ENCODE data around the gene AFF2. TPM values are rescaled to one million over a fixed set of nuclear protein-coding genes. Genes with fewer than 3 reads are reported as not detected.

Gene AFF2
- total RNA-seq, 4 donors from 2014 or later, result 0.27 to 0.32 TPM; not detected in 2

DNA sequence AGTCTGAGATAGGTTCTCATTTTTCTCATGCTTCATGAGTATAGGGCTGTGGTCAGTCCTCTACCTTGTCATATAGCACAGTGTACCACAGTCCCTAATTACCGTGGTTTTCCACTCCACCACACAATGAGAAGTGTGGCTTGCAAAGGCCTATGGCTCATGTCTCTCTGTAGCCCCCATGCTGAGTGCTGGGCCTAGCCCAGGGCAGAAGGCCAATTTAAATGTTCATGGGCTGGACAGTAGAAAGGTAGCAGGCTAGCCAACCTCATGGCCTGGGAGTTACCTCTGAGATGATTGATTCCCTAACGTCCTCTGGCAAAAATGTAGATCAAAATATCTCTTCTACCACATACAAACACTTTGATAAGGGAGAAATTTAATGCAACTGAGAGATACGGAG is 222.5 kb downstream of the AFF2 start:
- H3K27ac ChIP-seq, result no peak overlapping the region
- no peaks in the 10 kb centered on the region for H3K9me3 ChIP-seq
- in situ Hi-C loops (cut with MboI; ENCODE audit: low pct_ligation_motif_present in 1 of 4, low pct_unique_long_range_greater_than_20kb in 1 of 4, low sequenced_read_pairs in 3 of 4), result no loop called here
- H3K4me3 ChIP-seq, result no peak overlapping the region
- intact Hi-C loops (cut with DNase I; ENCODE audit: low total_unique reads), result no loop called here
- no peak for DNase-seq
- H3K4me1 ChIP-seq, result no peaks in the 10 kb centered on the region
- no peaks in the 10 kb centered on the region for H3K36me3 ChIP-seq
- WGBS, 2 donors (ENCODE audit: low coverage in 1 of 2), result 58% methylated on average over 3 of the region's 3 CpGs; no CpG with 5 or more reads in 1 of the 2 donors
- no peaks in the 10 kb centered on the region for H3K27me3 ChIP-seq
- no peak for TF ChIP-seq POLR2AphosphoS5 (IDR thresholded peaks at IDR 0.05)
- TF ChIP-seq EP300 (IDR thresholded peaks at IDR 0.05; ENCODE audit: low read depth), result no peak
- TF ChIP-seq POLR2A (IDR thresholded peaks at IDR 0.05), result no peak
- TF ChIP-seq CTCF (IDR thresholded peaks at IDR 0.05), result no peak

- DNase-seq, result no peak
- no peaks in the 10 kb centered on the region for H3K4me1 ChIP-seq
- H3K4me3 ChIP-seq, result no peak overlapping the region
- no peak for TF ChIP-seq CTCF (IDR thresholded peaks at IDR 0.05)
- TF ChIP-seq POLR2AphosphoS5 (IDR thresholded peaks at IDR 0.05), result no peak
- TF ChIP-seq POLR2A (IDR thresholded peaks at IDR 0.05), result no peak
- TF ChIP-seq EP300 (IDR thresholded peaks at IDR 0.05; ENCODE audit: low read depth), result no peak
- intact Hi-C loops (cut with DNase I; ENCODE audit: low total_unique reads), result no loop called here
- no peaks in the 10 kb centered on the region for H3K27me3 ChIP-seq
- in situ Hi-C loops (cut with MboI; ENCODE audit: low pct_ligation_motif_present in 1 of 4, low pct_unique_long_range_greater_than_20kb in 1 of 4, low sequenced_read_pairs in 3 of 4), result no loop called here
- H3K27ac ChIP-seq, result no peak overlapping the region
- WGBS, 2 donors (ENCODE audit: low coverage in 1 of 2), result 91 to 100% methylated on average over 1 to 2 of the region's 2 CpGs
- H3K9me3 ChIP-seq, result no peaks in the 10 kb centered on the region
- H3K36me3 ChIP-seq, result no peaks in the 10 kb centered on the region
These were observed 223.1 kb downstream of the AFF2 start for GRCh38 chrX:148723551-148723950.

DNA sequence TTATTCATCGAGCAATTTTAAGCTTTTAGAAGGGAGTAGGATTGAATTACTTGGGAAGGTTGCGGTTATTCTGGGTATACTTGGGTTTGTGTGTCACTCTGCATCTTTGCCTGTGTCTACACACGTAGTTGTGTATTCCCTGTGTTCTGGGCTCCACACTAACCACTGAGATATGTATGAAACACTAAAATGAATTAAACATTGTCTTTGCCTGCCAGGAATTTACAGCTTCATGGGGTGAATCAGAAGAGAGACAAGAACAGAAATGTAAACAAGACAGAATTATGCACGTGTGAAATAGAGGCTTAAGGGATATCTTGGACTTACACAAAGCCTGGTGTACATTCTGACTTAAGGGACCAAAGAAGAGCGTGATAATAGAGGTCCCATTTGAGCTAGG is 228.5 kb downstream of the AFF2 start:
- WGBS, 2 donors (ENCODE audit: low coverage in 1 of 2), result 0 to 67% methylated on average over 1 to 5 of the region's 5 CpGs
- no peaks in the 10 kb centered on the region for H3K9me3 ChIP-seq
- no peak for DNase-seq
- in situ Hi-C loops (cut with MboI; ENCODE audit: low pct_ligation_motif_present in 1 of 4, low pct_unique_long_range_greater_than_20kb in 1 of 4, low sequenced_read_pairs in 3 of 4) (no loop called here), intact Hi-C loops (cut with DNase I; ENCODE audit: low total_unique reads) (no loop called here)
- TF ChIP-seq POLR2AphosphoS5 (IDR thresholded peaks at IDR 0.05) (no peak), CTCF (IDR thresholded peaks at IDR 0.05) (no peak)
- H3K4me3 ChIP-seq, result no peak overlapping the region
- H3K27ac ChIP-seq, result no peak overlapping the region
- no peaks in the 10 kb centered on the region for H3K4me1 ChIP-seq
- H3K36me3 ChIP-seq, result no peaks in the 10 kb centered on the region
- no peaks in the 10 kb centered on the region for H3K27me3 ChIP-seq

GRCh38 chrX:148732743-148733142 is 232.3 kb downstream of the AFF2 start:
- Histone ChIP-seq H3K4me3 (no peak overlapping the region), H3K36me3 (no peaks in the 10 kb centered on the region), H3K27me3 (no peaks in the 10 kb centered on the region), H3K4me1 (no peaks in the 10 kb centered on the region), H3K9me3 (no peaks in the 10 kb centered on the region), H3K27ac (no peak overlapping the region)
- intact Hi-C loops (cut with DNase I; ENCODE audit: low total_unique reads) (no loop called here), in situ Hi-C loops (cut with MboI; ENCODE audit: low pct_ligation_motif_present in 1 of 4, low pct_unique_long_range_greater_than_20kb in 1 of 4, low sequenced_read_pairs in 3 of 4) (no loop called here)
- no peak for DNase-seq
- TF ChIP-seq EP300 (IDR thresholded peaks at IDR 0.05; ENCODE audit: low read depth) (no peak), POLR2AphosphoS5 (IDR thresholded peaks at IDR 0.05) (no peak), POLR2A (IDR thresholded peaks at IDR 0.05) (no peak), CTCF (IDR thresholded peaks at IDR 0.05) (no peak)
